AML-193 (cell line): ENCODE data around the gene CPT1A.

Experiments used
- DNase-seq, 2 experiments: peaks; one replicate each; lab custom pipeline; 2025; lab: John Stamatoyannopoulos, UW

CPT1A gene

GRCh38 chr11:68831124-68831523 is 10.6 kb downstream of the CPT1A start:
- DNase-seq = no peak

DNA sequence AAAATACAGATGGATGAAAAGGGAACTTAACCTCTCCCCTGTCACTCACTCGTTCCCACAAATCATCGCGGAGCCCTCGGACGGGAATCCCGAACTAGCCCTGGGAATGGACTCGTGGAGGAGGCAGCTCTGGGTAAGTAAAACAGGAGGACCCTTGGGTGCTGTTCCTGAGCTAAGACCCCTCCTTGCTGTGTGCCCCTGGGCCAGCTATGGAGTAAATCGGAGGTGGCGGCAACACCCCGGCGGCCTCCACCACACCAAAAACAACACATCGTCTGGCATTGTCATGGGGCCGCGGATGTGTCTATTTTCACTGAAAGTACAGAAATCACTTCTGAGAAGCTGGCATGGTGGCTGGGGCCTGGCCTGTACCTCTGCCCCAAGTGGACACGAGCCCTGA is 12.1 kb downstream of the CPT1A start:
- no peak for DNase-seq

GRCh38 chr11:68828957-68829356 is 12.8 kb downstream of the CPT1A start:
- no peak for DNase-seq

- peak; percentile 83 to 84 for DNase-seq
These were observed 13.4 kb downstream of the CPT1A start for GRCh38 chr11:68828155-68828931.

- DNase-seq = peak; percentile 40 to 63
These were observed 14.0 kb downstream of the CPT1A start for GRCh38 chr11:68827733-68828132.

DNA sequence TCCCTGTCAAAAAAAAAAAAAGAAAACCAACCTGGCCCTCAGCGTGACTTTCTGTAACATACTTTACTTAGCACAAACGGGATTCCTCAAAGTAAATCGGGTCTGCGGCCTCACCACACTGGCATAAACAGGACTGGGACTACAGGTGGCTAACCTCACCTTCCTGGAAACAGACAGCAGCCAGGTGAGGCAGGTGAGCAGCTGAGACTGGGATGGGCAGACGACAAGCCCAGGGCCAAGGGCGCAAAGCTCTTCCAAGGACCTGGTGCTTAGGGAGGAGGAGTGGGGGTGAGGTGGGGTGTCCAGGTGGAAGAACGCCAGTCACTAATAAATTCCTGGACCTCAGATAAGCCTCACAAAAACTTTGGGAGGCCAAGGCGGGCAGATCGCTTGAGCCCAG is 15.0 kb downstream of the CPT1A start:
- no peak for DNase-seq

- no peak for DNase-seq
These were observed 16.1 kb downstream of the CPT1A start for GRCh38 chr11:68825571-68825970.

- no peak for DNase-seq
These were observed 19.2 kb downstream of the CPT1A start for GRCh38 chr11:68822546-68822945.

GRCh38 chr11:68821670-68822069 is 20.0 kb downstream of the CPT1A start:
- DNase-seq = no peak

DNA sequence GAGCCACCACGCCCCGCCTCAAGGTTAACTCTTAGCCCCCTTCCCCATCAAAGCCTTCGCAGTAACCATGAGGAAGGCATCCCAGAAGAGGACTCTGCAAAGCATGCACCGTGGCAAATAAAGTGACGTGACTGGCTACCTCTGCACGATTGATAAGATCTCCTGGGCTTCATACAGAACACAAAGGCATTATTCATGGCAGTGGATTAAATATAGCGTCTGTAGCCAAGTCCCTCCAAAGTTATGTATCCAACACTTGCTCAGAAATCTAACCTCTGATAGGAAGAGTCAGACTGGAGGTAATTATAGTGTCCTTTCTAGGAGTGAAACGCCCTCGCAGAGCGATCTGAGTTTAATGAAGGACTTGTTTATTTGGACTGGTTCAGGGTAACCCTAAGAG is 22.4 kb downstream of the CPT1A start:
- no peak for DNase-seq

- DNase-seq = no peak
These were observed 23.5 kb downstream of the CPT1A start for GRCh38 chr11:68818181-68818580.

DNA sequence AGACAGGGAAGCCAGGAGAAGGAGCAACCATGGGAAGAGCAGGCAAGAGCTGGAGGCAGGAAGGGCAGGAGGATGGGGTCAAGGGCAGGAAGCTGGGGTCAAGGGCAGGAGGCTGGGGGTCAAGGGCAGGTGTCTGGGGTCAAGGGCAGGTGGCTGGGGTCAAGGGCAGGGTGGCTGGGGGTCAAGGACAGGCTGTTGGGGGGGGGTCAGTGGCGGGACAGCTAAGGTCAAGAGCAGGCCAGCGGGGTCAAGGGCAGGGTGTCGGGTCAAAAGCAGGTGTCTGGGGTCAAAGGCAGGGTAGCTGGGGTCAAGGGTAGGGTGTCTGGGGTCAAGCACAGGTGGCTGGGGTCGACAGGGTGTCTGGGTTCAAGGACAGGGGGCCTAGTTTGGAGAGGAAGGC is 24.2 kb downstream of the CPT1A start:
- no peak for DNase-seq

- DNase-seq = no peak
These were observed 24.7 kb downstream of the CPT1A start for GRCh38 chr11:68816917-68817419.

DNA sequence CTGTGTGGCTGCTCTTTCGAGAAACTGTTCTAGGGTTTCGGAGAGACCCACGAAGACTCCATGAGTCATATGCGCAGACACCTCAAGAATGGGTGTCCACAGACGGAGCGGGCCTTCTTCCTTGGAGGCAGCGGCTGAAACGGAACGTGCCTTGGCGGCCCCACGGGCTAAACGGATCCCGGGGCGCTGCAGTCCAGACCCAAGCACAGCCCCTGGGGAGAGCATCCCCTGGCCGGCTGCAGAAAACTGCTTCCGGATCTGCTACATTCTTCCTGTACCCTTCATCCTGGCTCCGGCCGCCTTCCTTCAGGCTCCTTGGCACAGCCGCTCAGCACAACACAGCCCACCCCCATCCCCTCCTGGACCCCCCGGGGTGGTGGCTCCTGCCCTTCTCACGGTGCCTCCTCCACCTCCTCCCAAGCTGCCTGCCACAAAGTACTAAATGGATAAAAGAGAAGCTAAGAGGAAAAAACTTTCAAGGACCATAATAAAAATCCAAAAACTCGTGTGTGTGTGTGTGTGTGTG is 25.4 kb downstream of the CPT1A start:
- DNase-seq = no peak

DNA sequence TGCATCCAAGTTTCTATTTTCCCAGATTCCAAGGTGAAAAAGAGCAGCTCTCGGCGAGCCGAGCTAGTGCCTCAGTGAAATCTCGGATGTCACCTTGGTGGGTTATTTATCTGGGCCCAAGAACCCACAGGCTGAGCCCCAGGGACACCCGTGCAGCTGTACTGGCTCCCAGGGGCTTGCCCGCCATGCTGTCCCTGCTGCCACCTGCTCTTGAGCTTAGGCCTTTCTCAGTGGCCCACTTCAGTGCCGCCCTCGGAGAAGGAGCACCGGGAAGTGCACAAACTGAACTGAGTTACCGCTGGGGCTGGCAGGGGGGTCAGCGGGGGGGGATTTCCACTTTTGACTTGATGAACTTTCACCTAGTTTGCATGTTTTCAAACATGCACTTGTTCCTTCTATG is 27.9 kb downstream of the CPT1A start:
- DNase-seq = no peak

GRCh38 chr11:68812526-68812925 is 29.2 kb downstream of the CPT1A start:
- no peak for DNase-seq

- DNase-seq = no peak
These were observed 31.6 kb downstream of the CPT1A start for GRCh38 chr11:68810164-68810563.

GRCh38 chr11:68809506-68809905 is 32.2 kb downstream of the CPT1A start:
- no peak for DNase-seq

DNA sequence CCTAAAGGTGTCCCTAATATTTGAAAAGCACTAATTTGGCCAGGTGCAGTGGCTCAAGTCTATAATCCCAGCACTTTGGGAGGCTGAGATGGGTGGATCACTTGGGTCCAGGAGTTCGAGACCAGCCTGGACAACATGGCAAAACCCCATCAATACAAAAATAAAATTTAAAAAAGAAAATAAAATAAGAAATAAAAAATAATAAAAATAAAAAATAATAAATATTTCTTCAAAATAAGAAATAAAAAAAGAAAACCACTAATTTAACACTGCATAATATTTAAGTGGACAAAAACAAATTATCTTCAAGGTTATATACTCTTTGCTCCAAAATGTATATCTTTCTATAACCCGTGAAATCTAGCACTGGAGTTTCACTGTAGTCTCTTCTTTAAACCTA is 32.9 kb downstream of the CPT1A start:
- DNase-seq = no peak

GRCh38 chr11:68806931-68807844 is 34.5 kb downstream of the CPT1A start:
- DNase-seq = no peak

DNA sequence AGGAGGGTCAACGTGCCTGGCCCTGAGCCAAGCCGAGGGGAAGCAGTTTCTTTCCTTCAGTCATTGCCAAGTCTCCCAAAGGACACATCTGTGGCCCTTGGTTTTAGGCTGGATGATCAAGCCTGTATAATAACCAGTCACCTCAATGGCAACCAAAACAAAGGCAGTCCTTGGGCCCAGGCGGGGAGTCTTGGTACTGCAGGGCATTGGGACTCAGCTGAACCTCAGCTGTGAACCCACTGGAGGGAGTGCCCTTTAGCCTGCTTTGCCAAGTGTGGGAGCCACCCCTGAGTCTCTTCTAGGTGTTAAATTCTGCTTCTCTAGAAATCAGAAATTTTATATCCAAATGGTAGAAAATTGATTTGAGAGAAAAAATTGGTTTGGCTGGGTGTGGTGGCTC is 36.9 kb downstream of the CPT1A start:
- no peak for DNase-seq

DNA sequence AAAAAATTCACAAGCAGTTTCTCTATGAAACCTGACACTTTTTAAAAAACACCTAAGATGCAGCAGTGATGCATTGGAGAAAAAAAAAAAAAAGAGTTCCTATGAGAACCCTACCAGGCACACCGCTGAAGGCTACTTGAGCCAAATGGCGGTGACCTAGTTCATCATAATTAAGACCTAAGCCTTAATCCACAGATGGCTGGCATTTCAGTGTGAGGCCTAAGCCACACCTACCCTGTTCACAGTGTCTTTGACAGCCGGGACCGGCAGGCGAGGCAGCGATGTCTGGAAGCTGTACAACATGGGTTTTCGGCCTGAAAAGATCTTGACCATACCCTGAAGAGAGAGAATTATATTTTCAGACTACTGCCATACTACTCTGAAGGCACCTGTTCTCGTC is 38.0 kb downstream of the CPT1A start:
- no peak for DNase-seq
